Astrocyte (in vitro differentiated cells and primary cell): ENCODE measurements around the gene CASTOR1.

Source experiments
- CTCF ChIP-seq: IDR thresholded peaks from 2 replicates; pipeline ENCODE4 v1.5.1; 2011; ENCODE audit warnings: low read depth, mild to moderate bottlenecking, inconsistent platforms, low read length, moderate library complexity; ENCODE audit not compliant: insufficient read depth
- EZH2 ChIP-seq: IDR thresholded peaks from 2 replicates; pipeline ENCODE4 v1.6.1; 2012; ENCODE audit warnings: mild to moderate bottlenecking, low read length, inconsistent platforms; ENCODE audit not compliant: insufficient read depth

GRCh38 chr22:30286813-30287647, 2.3 kb downstream of the CASTOR1 start:
- TF ChIP-seq CTCF (peak; percentile 68), EZH2 (no peak)
